Peyer's patch (tissue), 4 donors: ENCODE data around the gene CLEC20A. TPM values are rescaled to one million over a fixed set of nuclear protein-coding genes. Genes with fewer than 3 reads are reported as not detected.
A peak's percentile ranks its signal among the peaks of the same experiment; 100 is the strongest.
"Not testable (repeated sequence)": the region's sequence is repeated elsewhere in the genome, so short reads cannot be mapped to it uniquely, and the experiment has no call there.

Source experiments
- DNase-seq, 3 donors: peaks; one replicate each; pipeline ENCODE4 v3.0.0-alpha.2; 2017 to 2019
- H3K27ac ChIP-seq, 4 donors: fragments of 200-600 bp; sonication (generic); one replicate each; pipeline ENCODE4 v1.5.1; 2016 to 2019
- H3K27me3 ChIP-seq, 2 donors: fragments of 200-600 bp; sonication (generic); one replicate each; pipeline ENCODE4 v1.5.1; 2019
- H3K36me3 ChIP-seq, 3 donors: fragments of 200-600 bp; sonication (generic); one replicate each; pipeline ENCODE4 v1.5.1; 2016 to 2019
- H3K4me1 ChIP-seq, 4 donors: fragments of 200-600 bp; sonication (generic); one replicate each; pipeline ENCODE4 v1.5.1; 2016 to 2019
- H3K4me3 ChIP-seq, 4 donors: fragments of 200-600 bp; sonication (generic); 1 replicate in 3 of 4; 2 replicates in 1 of 4; pipeline ENCODE4 v1.5.1; 2016 to 2019; ENCODE audit warnings: mild to moderate bottlenecking in 1 of 4
- H3K9me3 ChIP-seq, 4 donors: fragments of 200-600 bp; sonication (generic); one replicate each; pipeline ENCODE4 v1.5.1; 2016 to 2019; ENCODE audit warnings: mild to moderate bottlenecking in 1 of 4
- CTCF ChIP-seq, 6 experiments: fragments of 450-650 bp in 4 of 6; fragments of 200-600 bp in 2 of 6; sonication (generic) in 1 of 6; IDR thresholded peaks; one replicate each; pipeline ENCODE4 v1.5.1; 2017 to 2019; ENCODE audit warnings: antibody characterized with exemption in 6 of 6, mild to moderate bottlenecking in 3 of 6, moderate library complexity in 1 of 6
- POLR2A ChIP-seq, 2 donors: fragments of 450-650 bp; IDR thresholded peaks; one replicate each; pipeline ENCODE4 v1.5.1; 2017; ENCODE audit warnings: antibody characterized with exemption in 2 of 2, mild to moderate bottlenecking in 2 of 2, moderate library complexity in 2 of 2
- total RNA-seq, 4 donors: library from RNA; depleted of rRNA; stranded (reverse); fragments of >200 nt; gene quantifications; one replicate each; pipeline ENCODE4 v1.1.0, GENCODE V29; 2016

The CLEC20A gene
- total RNA-seq, 4 donors from 2014 or later: not detected

GRCh38 chr1:178509414-178510007, 12.7 kb upstream of the CLEC20A start:
- no peak for DNase-seq
- Histone ChIP-seq H3K27ac (no peak overlapping the region), H3K4me3 (no peak overlapping the region), H3K4me1 (no peaks in the 10 kb centered on the region), H3K36me3 (no peaks in the 10 kb centered on the region), H3K27me3 (no peaks in the 10 kb centered on the region), H3K9me3 (no peaks in the 10 kb centered on the region)
- no peak for TF ChIP-seq POLR2A (IDR thresholded peaks at IDR 0.05)
- no peak for TF ChIP-seq CTCF (IDR thresholded peaks at IDR 0.05)

GRCh38 chr1:178506669-178507068, 9.9 kb upstream of the CLEC20A start:
- no peaks in the 10 kb centered on the region for H3K36me3 ChIP-seq
- H3K4me1 ChIP-seq: no peaks in the 10 kb centered on the region
- no peak overlapping the region for H3K4me3 ChIP-seq
- H3K27ac ChIP-seq: peak overlapping the region in 1 of 4 donors; percentile 38
- no peaks in the 10 kb centered on the region for H3K9me3 ChIP-seq
- peak in 2 of 3 donors; percentile 74 to 80 for DNase-seq
- TF ChIP-seq CTCF (IDR thresholded peaks at IDR 0.05) (no peak), POLR2A (IDR thresholded peaks at IDR 0.05) (no peak)
- no peaks in the 10 kb centered on the region for H3K27me3 ChIP-seq

GRCh38 chr1:178506177-178506576, 9.4 kb upstream of the CLEC20A start:
- no peak overlapping the region for H3K4me3 ChIP-seq
- no peaks in the 10 kb centered on the region for H3K27me3 ChIP-seq
- peak overlapping the region in 1 of 4 donors; percentile 38 for H3K27ac ChIP-seq
- no peaks in the 10 kb centered on the region for H3K9me3 ChIP-seq
- peak in 2 of 3 donors; percentile 35 to 39 for DNase-seq
- H3K36me3 ChIP-seq: no peaks in the 10 kb centered on the region
- no peaks in the 10 kb centered on the region for H3K4me1 ChIP-seq
- no peak for TF ChIP-seq POLR2A (IDR thresholded peaks at IDR 0.05)
- TF ChIP-seq CTCF (IDR thresholded peaks at IDR 0.05): no peak

- Histone ChIP-seq H3K36me3 (no peaks in the 10 kb centered on the region), H3K9me3 (no peaks in the 10 kb centered on the region), H3K27me3 (no peaks in the 10 kb centered on the region), H3K4me1 (peaks cover 0 to 3% (median 0%) of the 10 kb centered on the region in 4 donors), H3K4me3 (no peak overlapping the region), H3K27ac (no peak overlapping the region)
- TF ChIP-seq CTCF (IDR thresholded peaks at IDR 0.05) (no peak), POLR2A (IDR thresholded peaks at IDR 0.05) (no peak)
- peak in 1 of 3 donors; percentile 39 for DNase-seq
These were observed 7.5 kb upstream of the CLEC20A start for GRCh38 chr1:178504286-178504685.

GRCh38 chr1:178503849-178504248, 7.1 kb upstream of the CLEC20A start:
- DNase-seq: peak in 1 of 3 donors; percentile 13
- Histone ChIP-seq H3K27ac (no peak overlapping the region), H3K9me3 (no peaks in the 10 kb centered on the region), H3K36me3 (no peaks in the 10 kb centered on the region), H3K4me1 (peaks cover 0 to 3% (median 0%) of the 10 kb centered on the region in 4 donors), H3K27me3 (no peaks in the 10 kb centered on the region), H3K4me3 (no peak overlapping the region)
- TF ChIP-seq CTCF (IDR thresholded peaks at IDR 0.05) (no peak), POLR2A (IDR thresholded peaks at IDR 0.05) (no peak)

- not testable (repeated sequence) for H3K9me3 ChIP-seq, H3K27ac ChIP-seq, H3K4me3 ChIP-seq, H3K36me3 ChIP-seq, DNase-seq, H3K27me3 ChIP-seq, H3K4me1 ChIP-seq
These were observed 6.6 kb upstream of the CLEC20A start for GRCh38 chr1:178503316-178503715.
